HFF-Myc (cell line): Measurements from ENCODE around the gene TMEM132D.

Experiments used
- DNase-seq: peaks from one replicate; pipeline ENCODE4 v3.0.0-alpha.2; 2011; ENCODE audit warnings: low read depth; ENCODE audit errors: extremely low read depth
- H3K4me3 ChIP-seq: replicated peaks from 2 replicates; pipeline ENCODE4 v1.5.1; 2011; ENCODE audit warnings: low read depth, mild to moderate bottlenecking, control low read depth, low read length
- TF ChIP-seq, protein P1 (sequence below): IDR thresholded peaks from 2 replicates; pipeline ENCODE4 v1.5.1; 2012; ENCODE audit warnings: mild to moderate bottlenecking, low read depth, low read length, control low read depth; ENCODE audit errors: missing control alignments

The TMEM132D gene

DNA sequence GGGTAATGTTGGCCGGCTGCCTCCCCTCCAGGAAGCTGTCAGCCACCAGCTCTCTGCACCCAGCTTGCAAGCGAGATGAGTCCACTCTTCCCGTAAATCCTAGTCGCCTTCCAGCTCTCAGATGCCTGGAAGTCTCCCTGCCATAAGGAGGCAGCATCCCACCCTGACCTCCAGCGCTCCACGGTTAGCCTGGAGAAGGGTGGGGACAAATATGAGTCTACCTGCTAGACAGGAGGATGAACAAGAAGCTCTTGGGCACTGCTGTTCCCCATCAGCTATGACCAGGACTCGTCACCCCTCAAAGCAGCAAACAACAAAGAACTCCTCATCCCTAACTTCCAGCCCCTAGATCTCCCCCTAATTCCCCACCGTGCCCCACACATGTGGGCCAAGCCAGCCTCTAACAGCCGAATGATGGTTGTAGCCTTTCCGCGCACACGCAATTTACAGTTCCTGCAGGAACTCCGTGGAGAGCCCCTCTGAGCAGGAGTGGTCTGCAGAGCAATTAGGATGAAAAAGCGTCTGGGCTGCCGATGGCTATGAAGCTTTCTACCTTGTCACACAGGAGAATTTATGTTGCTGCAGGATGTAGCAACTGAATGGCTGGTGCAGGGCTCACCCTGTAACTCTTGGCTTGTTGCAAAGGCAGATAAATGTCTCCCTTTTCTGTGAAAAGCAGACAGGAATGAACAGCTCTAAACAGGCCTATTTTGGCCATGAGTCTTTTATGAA is 869.1 kb downstream of the TMEM132D start:
- no peak for DNase-seq
- no peak overlapping the region for H3K4me3 ChIP-seq
- TF ChIP-seq, protein P1, sequence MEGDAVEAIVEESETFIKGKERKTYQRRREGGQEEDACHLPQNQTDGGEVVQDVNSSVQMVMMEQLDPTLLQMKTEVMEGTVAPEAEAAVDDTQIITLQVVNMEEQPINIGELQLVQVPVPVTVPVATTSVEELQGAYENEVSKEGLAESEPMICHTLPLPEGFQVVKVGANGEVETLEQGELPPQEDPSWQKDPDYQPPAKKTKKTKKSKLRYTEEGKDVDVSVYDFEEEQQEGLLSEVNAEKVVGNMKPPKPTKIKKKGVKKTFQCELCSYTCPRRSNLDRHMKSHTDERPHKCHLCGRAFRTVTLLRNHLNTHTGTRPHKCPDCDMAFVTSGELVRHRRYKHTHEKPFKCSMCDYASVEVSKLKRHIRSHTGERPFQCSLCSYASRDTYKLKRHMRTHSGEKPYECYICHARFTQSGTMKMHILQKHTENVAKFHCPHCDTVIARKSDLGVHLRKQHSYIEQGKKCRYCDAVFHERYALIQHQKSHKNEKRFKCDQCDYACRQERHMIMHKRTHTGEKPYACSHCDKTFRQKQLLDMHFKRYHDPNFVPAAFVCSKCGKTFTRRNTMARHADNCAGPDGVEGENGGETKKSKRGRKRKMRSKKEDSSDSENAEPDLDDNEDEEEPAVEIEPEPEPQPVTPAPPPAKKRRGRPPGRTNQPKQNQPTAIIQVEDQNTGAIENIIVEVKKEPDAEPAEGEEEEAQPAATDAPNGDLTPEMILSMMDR, result no peak

DNA sequence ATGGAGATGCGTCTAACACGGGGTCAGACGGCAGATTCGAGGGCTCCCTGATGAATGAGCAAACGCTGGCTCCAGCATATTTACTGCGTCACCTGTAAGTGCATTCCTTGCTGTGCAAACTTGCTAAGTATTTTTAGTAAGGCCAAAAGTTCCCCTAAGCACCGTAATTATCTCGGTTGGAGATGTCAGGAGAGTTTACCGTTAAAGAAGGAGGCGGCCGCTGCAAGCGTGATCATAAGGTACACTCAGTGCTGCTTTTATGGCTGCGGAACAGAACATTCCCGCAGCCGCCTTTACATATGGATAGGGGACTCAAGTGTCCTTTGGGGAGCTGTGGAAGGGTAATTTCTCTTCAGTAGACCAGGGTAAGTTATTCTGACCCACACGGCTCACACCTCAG is 875.0 kb downstream of the TMEM132D start:
- DNase-seq, result no peak
- TF ChIP-seq, protein P1, result no peak
- no peak overlapping the region for H3K4me3 ChIP-seq

GRCh38 chr12:129025055-129025454 is 878.8 kb downstream of the TMEM132D start:
- DNase-seq, result no peak
- TF ChIP-seq, protein P1, result no peak
- no peak overlapping the region for H3K4me3 ChIP-seq
